Pons (tissue), 1 donor: ENCODE measurements around the gene PHGDH.
A peak's percentile ranks its signal among the peaks of the same experiment; 100 is the strongest.
"Not testable (repeated sequence)": the region's sequence is repeated elsewhere in the genome, so short reads cannot be mapped to it uniquely, and the experiment has no call there.

ENCODE experiments used
- DNase-seq: peaks from one replicate; pipeline ENCODE4 v3.0.0-alpha.2; 2016; ENCODE audit warnings: low spot score

Gene PHGDH

DNA sequence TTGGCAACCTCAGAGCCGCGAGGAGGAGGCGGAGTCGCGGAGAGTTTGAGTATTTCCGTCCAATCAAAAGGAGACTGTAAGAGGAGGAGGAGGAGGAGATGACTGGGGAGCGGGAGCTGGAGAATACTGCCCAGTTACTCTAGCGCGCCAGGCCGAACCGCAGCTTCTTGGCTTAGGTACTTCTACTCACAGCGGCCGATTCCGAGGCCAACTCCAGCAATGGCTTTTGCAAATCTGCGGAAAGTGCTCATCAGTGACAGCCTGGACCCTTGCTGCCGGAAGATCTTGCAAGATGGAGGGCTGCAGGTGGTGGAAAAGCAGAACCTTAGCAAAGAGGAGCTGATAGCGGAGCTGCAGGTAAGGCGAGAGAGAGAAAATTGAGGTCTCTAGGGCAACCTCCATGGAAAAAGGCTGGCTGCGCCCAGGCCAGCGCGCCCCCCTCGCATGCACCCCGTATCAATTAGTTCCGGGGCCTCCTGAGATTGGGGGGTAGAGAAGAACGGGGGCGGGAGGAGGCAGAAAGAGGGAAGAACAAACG lies at the start of gene PHGDH:
Gene PHGDH (plus strand): TSS at position 131 of the 538 bp plus-strand sequence. CDS start 89 bp downstream, at position 220.
- DNase-seq, result peak; percentile 70

DNA sequence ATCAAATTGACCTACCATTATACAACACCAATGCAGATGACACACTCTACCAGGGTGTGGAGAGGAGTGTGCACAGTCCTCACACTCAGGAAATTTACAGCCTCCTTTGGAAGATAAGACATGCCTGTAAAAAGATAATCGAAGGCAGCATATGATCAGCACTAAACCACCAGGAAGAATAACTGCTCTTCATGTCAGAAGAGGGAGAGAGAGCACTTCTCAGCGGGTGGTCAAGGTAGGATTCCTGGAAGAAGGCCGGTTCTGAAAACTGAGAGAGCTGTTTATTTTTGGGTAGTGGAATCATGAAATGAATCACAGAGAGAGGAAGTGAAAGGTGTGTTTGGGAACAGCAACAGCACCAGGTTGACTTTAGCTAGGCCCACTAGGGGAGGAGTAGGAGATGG lies 49.7 kb upstream of the PHGDH start:
- DNase-seq, result no peak

DNA sequence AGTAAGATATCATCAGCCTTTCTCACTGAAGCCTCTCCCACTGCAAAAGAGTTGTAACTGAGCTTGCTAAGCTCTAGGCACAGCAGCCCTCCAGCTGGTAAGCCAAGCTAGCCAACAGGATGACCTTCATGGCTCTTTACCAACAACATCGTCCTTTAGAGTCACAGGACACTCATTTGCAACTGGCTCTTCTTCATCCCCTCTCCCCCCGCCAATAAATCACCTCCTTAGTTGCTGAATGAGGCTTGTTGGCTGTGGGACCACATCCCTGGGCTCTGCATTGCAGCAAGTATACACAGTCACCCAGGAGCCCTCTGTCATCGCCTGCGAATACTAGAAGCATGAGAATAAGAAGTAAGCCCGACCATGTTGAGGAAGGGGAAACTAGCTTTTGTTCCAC lies 47.7 kb upstream of the PHGDH start:
- no peak for DNase-seq

DNA sequence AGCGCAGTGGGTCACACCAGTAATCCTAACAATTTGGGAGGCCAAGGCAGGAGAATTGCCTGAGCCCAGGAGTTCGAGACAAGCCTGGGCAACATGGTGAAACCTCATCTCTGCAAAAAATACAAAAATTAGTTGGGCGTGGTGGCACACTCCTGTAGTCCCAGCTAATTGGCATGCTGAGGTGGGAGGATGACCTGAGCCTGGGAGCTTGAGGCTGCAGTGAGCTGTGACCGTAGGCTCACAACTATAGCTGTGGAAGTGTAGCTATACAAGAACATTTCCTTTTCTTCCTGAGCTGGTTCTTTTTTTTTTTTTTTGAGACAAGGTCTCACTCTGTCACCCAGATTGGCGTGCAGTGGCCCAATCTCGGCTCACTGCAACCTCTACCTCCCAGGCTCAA lies 44.6 kb upstream of the PHGDH start:
- no peak for DNase-seq

DNA sequence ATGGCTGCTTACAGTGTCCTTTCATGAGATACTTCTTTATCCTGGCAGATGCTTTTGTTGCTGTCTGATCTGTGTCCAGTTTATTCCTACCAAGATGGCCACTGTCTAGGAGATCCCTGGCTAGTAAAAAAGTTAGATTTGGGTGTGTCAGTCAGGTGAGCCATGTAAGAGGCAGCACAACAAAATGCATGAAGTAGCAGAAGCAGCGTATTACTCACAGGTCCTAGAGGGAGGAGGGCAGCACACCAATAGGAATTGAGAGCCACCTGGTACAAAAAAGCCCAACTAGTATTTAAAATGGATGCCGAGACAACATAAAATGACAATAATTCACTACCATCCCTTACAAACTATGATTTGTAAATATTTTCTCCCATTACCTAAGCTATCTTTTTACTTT lies 40.8 kb upstream of the PHGDH start:
- no peak for DNase-seq

DNA sequence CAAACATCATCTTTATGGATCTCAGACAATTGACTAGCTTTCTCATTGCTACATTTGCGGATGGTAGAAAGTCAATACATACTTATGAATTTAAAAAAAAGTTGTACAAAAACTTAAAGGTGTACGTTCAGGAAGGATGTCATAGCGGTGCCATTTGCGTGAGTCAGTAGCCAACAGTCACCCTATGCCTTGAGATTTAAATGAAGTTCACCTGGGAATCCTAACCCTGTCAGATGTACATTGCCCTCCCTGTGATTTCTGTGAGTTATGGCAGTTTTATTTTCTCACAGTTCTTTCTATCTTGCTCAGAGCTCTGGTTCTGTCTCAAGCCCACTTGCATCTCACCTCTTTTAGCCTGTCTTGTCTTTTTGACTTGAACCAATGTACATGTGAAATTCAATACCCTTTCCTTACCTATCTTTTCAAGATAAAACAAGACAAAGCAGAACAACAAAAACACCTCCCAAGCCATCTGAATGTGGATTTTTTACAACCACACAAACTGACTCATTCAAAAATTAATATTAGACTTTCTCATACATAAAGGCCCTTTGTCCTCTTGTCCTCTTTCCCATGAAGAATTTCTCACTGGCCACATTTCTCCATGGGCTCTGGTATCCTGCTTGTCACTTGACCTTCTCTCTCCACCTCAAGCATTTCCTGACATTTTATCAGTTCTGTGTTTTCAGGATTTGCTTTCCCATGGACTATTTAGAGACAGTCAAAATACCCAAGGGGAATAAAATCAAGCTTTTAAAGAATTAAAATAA lies 38.4 kb upstream of the PHGDH start:
- no peak for DNase-seq

DNA sequence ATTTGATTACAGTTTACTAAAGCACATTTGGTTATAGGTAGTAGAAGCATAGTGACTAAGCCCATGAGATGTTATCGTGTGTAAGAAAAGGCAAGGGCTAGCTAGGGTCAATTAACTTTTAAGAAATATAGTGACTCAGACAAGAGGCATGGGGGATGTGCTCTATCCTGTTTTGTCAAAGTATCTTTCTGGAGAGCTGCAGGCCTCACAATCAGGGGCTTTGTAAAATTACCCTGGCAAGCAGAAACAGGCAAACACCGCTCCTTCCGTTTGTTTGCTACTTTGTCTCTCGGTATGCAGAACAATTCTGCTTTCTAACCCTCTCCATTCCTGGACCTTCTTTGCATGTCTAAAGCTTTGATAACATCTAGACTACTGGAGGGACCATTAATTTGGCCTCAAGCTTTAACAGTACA lies 37.6 kb upstream of the PHGDH start:
- no peak for DNase-seq

DNA sequence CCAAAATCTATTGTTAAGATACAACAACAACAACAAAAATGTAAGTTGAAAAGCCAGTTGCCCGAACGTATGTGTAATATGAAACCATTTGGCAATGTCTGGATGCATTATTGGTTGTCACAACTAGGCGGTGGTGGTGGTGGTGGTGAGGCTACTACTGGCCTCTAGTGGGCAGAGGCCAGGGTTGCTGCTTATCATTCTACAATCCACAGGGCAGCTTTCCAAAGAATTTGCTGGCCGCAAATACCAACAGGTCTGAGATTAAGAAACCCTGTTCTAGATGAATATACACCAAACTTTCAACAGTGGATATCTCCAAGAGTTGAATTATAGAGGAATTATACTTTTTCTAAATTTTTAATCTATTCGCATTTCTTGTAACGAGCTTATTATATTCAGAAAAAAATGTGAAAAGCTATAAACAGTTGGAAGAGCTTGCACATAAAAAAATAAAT lies 36.9 kb upstream of the PHGDH start:
- DNase-seq, result peak; percentile 72

DNA sequence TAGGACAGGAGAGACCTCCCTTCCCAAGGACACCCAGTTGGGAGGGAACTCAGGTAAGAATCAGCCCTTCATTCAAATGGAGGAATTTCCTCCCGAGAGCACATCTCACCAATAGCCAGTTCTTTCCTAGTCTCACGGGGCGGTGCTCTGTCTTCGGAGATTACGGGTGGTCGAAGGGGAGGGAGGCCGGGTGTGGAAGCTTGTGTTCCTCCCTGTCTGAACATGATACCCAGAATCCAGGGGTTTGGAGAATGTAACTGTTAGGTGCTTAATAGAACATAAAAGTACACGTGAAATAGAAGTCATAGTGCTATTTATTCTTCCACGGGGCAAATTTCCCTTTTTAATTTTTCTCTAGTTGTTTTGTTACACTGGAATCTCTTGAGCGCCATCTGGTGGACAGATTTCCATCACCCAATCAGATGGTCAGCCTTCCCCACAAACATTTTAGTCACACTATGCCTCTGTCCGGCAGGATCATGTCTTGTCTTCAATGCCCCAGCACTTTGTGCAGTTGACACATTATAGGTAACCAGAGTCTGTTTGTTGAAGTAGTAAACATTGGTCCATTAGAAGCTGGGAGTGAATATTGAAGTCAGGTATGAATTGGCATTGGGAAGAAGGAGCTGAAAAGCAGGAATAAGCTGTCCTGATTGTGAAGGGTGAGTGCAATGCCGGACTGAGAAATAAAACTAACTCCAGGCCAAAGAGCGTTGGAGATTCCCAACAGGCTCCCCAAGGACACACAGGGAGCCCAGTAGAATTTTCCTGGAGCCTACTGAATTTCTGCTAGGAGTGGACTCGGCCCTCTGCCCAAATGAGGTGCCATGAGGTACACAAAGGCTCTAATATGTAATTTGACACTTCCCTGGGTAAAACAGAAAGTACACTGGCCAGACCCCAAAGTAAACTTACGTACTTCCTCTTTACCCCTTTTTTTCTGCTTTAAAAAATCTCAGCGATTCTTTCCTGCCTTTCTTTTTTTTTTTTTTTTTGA lies 36.1 kb upstream of the PHGDH start:
- DNase-seq, result peak; percentile 94

DNA sequence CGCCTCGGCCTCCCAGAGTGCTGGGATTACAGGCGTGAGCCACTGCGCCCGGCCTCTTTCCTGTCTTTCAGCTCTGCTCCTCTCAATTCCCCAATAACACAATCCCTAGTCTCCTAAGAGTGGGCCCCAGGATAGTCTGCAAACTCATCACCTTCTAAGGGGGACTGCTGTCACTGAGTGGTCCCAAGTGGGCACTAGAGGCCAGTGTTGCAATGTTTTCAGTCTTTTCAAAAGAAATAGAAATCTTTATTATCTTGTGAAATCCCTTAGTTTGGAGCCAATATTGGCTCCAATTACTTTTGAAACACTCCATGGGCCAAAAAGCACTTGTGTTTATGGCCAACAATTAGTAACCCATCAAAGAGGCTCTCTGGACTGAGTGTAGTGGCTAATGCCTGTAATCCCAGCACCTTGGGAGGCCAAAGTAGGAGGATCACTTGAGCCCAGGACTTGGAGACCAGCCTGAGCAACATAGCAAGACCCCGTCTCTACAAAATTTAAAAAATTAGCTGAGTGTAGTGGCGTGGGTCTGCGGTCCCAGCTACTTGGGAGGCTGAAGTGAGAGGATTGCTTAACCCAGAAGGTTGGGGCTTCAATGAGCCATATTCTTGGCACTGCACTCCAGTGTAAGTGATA lies 35.0 kb upstream of the PHGDH start:
- DNase-seq, result no peak

DNA sequence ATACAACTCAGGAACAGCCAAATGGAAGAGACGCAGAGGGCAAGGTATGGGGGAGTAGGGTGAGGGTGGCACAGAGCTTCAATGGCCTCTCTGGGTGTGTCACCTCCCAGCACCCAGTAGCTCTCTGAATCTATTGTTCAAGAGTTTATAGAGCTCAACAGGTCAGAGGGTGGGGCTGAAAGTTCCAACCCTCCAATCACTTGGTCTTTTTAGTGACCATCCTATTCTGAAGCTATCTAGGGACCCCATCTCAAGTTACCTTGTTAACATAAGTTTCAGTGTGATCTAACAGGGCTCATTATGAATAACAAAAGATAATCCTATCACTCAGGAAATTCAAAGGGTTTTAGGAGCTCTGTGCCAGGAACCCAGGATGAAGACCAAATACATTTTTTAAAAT lies 32.5 kb upstream of the PHGDH start:
- no peak for DNase-seq

DNA sequence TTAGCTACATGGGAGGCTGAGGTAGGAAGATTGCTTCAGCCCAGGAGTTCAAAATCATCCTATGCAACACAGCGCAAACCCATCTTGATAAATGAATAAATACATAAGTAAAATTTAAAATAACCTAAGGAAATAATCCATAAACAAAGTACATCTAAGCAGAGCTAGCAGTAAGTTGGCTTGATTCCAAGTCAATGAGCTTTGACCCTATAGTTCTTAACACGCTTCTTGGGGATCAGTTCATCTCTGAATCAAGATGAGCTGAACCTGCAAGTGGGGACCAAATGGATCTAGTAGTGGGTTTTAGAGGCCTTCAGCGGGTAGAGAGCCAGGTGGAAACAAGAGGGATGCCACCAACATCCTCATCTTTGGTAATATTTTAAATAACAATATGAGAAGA lies 31.5 kb upstream of the PHGDH start:
- no peak for DNase-seq

DNA sequence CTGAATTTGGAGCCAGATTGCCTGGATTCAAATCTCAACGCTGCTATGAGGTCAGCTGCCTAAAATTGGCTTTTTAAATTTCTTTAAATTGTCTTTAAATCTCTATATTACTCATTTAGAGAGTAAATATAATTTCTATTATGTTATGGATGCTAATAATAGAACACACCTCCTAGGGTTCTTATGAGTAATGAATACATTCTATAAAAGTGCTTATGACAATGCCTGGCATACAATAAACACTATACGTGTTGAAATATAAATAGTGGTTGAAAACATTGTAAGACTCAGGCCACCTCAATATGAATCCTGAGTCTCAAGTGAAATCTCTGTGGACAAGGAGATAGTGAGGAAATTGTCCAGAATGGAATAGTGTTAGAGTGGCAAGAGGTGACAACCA lies 31.0 kb upstream of the PHGDH start:
- DNase-seq, result no peak

DNA sequence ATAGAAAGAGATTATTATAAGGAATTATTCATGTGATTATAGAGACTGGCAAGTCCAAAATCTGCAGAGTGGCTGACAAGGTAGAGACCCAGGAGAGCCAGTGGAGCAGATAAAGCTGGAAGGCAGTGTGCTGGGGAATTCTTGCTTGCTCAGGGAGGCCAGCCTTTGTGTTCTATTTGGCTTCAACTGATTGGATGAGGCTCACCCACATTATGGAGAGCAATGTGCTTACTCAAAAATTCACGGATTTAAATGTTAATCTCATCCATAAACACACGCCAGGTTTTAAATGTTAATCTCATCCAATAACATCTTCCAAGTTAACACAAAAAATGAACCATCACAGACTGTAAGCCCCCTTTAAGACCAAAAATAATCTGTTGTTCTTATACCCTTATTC lies 30.2 kb upstream of the PHGDH start:
- DNase-seq, result no peak

DNA sequence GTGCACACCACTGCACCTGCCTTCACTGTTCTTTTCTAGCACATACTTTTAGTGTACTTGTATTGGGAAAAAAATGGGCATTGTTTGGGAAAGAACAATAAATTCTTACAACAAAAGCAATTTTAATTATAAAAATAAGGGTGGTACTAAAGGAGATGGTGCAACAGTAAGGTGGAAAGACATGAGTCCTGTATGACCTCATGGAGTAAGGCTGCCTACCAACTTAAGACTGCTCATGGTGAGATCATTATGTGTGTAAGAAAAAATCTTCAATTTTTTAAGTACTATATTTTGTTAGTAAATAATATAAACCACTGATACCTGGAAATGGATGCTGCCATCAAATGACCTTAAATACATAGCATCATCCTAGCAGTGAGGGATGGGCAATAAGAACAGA lies 29.6 kb upstream of the PHGDH start:
- DNase-seq, result no peak

DNA sequence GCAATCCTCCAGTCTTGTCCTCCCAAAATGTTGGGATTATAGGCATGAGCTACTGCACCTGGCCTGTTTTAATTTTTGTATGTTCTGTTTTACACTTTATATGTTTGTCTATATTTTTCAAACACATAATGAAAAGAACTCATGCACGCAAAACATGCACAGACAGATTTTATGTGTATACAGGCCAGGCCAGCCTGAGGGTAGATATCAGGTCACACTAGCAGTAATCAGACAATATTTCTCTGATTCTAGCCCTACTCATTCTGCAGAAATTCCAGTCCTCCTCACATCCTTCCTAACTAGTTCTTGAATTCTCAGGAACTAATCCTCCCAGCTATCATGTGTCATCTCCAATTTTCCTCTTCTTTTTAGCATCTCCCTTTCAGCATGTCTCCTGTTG lies 27.8 kb upstream of the PHGDH start:
- no peak for DNase-seq

DNA sequence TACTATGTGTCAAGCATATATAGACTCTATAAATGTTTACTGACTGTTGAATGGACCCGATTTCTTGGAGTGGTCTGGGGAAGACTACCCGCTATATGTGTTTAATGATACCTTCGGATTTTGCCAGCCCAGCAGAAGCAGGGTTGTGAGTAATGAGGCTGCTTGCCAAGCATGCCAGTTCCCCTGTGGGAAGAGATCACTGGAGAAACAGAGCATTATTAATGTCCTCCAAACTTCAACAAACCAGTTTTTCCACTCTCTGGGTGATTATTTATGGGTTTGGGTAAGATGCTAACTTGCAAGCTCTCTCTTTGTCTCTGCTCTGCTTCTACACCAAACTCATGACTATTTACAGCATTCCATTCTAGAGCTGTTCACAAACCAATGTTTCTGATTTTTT lies 25.1 kb upstream of the PHGDH start:
- no peak for DNase-seq

DNA sequence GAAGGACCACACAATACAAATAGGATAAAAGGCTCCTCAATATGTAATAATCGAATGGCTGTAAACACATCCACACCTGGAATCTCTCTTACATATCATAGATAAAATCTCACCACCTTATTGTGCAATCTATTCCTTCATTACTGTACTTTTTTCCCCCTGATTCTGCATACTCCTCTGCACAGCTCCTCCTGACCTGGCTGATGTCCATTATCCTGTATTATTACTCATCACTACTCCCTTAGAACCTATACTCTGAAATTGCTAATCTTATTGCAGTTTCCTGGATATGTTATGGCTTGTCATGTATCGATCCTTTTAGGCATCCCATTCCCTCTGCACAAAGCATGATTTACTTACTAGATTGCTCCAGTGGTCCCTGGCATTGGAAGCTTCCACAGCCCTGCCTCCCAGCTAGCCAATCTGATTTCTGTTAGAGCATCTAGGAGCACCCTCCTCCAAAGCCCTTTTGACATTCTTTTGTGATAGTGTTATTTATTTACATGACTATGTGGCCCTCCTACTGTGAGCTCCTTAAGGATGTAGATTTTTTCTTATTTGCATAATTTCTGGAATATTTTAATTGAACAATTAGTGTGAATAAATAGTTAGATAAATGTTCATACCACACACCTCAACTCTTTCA lies 24.2 kb upstream of the PHGDH start:
- DNase-seq, result no peak

DNA sequence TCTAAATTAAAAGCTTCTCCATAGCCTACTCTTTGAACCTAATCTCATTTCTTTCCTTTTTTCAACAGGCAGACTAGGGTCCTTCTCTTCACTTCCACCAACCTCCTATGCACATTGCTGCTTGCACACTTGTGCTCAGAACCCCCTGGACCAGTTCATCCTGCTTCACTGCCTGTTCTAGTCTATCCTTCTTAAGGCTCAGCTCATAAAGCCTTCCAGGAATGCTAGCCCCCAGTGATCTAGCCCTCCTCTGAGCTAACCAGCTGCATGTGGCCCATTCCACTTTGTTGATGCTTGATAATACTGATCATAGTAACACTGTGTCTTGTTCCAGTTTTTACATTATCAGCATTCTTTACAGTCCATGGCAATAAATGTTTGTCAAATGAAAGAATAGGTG lies 22.9 kb upstream of the PHGDH start:
- DNase-seq, result no peak

DNA sequence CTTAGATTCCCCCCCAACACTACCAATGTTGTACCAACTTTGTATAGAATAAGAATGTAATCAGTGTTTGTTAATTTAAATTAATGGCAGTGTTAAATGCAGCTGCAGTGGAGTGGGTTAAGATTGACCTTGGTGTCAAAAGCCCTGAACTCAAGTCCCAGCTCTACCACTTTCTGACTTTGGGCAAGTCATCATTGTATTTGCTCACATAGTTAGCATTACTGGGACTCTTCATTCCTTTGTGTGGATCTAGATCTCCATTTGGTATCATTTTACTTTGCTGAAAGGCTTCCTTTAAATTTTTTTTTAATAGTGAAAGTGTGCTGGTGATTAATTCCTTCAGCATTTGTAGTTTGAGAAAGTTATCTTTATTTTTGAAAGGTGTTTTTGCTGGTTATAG lies 22.2 kb upstream of the PHGDH start:
- DNase-seq, result no peak

DNA sequence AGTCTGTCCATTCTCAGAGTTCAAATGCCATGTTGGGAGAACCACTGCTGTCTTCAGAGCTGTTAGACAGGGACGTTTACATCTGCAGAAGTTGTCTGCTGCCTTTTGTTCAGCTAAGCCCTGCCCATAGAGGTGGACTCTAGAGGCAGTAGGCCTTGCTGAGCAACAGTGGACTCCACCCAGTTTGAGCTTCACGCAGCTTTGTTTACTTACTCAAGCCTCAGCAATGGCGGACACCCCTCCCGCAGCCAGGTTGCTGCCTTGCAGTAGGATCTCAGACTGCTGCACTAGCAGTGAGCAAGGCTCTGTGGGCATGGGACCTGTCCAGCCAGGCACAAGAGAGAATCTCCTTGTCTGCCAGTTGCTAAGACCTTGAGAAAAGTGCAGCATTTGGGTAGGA lies 14.9 kb upstream of the PHGDH start:
- DNase-seq, result not testable (repeated sequence)

DNA sequence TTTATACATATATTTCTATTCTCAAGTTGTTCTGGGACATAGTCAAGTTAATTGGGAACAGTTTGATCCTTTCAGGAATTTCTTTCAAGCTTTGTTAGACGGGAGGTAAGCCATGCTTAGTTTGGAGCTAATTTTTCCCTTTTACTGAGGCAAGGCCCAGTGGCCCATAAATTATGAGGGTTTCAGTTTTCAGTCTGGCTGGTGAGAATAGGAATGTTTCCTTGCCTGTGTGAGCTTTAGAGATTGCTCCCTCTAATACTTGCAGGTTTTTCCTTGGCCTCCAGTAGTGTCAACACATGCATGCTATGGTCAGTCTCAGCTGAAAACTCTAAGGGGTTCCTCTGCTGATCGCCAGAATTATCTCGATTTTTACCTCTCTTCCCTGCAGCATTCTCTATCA lies 14.1 kb upstream of the PHGDH start:
- no peak for DNase-seq
